HG03565 (cell line): ENCODE measurements around the gene TARS2.

ENCODE experiments used
- ATAC-seq: cut with Tn5 transposase; IDR thresholded peaks from one replicate; pipeline ENCODE4 v1.9.1; 2021; ENCODE audit warnings: mild to moderate bottlenecking, moderate library complexity; ENCODE audit not compliant: unreplicated experiment

The TARS2 gene

GRCh38 chr1:150507912-150508864 is 21.0 kb downstream of the TARS2 start, which contains the start of gene ECM1:
Gene ECM1, plus strand, starts transcription at chr1:150508109. Its CDS starts 101 bp downstream, at chr1:150508210.
- ATAC-seq = no peak

GRCh38 chr1:150508982-150509381 is 21.8 kb downstream of the TARS2 start:
- ATAC-seq = no peak

- no peak for ATAC-seq
Observed at GRCh38 chr1:150511551-150511950, 24.3 kb downstream of the TARS2 start.

GRCh38 chr1:150511985-150512660 is 24.9 kb downstream of the TARS2 start:
- no peak for ATAC-seq

GRCh38 chr1:150512846-150513245 is 25.6 kb downstream of the TARS2 start:
- no peak for ATAC-seq

- no peak for ATAC-seq
Observed at GRCh38 chr1:150513351-150513791, 26.2 kb downstream of the TARS2 start.

- no peak for ATAC-seq
Observed at GRCh38 chr1:150514260-150514659, 27.0 kb downstream of the TARS2 start.

GRCh38 chr1:150514913-150515327 is 27.7 kb downstream of the TARS2 start:
- no peak for ATAC-seq

- peak; percentile 94 for ATAC-seq
Observed at GRCh38 chr1:150515328-150516049, 28.3 kb downstream of the TARS2 start, which contains the start of gene FALEC. Gene FALEC, plus strand, starts transcription at chr1:150515752.

- ATAC-seq = no peak
Observed at GRCh38 chr1:150516050-150516591, 28.9 kb downstream of the TARS2 start.

- ATAC-seq = no peak
Observed at GRCh38 chr1:150516616-150517015, 29.4 kb downstream of the TARS2 start.

- ATAC-seq = no peak
Observed at GRCh38 chr1:150521196-150521968, 34.2 kb downstream of the TARS2 start.

- no peak for ATAC-seq
Observed at GRCh38 chr1:150525348-150525747, 38.1 kb downstream of the TARS2 start.

GRCh38 chr1:150528196-150528595 is 41.0 kb downstream of the TARS2 start:
- ATAC-seq = no peak

- ATAC-seq = no peak
Observed at GRCh38 chr1:150529017-150529416, 41.8 kb downstream of the TARS2 start.

- ATAC-seq = no peak
Observed at GRCh38 chr1:150530491-150531159, 43.4 kb downstream of the TARS2 start.

- no peak for ATAC-seq
Observed at GRCh38 chr1:150532860-150533259, 45.6 kb downstream of the TARS2 start.

GRCh38 chr1:150534002-150534401 is 46.8 kb downstream of the TARS2 start:
- no peak for ATAC-seq

- no peak for ATAC-seq
Observed at GRCh38 chr1:150535511-150536287, 48.5 kb downstream of the TARS2 start.
